HFFc6 (cell line): ENCODE measurements around the gene IL1RAPL1. TPM values are rescaled to one million over a fixed set of nuclear protein-coding genes. Genes with fewer than 3 reads are reported as not detected.
"Not testable (repeated sequence)": the region's sequence is repeated elsewhere in the genome, so short reads cannot be mapped to it uniquely, and the experiment has no call there.

Source experiments
- DNase-seq: peaks from one replicate; pipeline ENCODE4 v3.0.0-alpha.2; 2018
- H3K27ac Mint-ChIP-seq: 2 replicates; pipeline ENCODE4 v1.8.0; 2020; ENCODE audit warnings: mild to moderate bottlenecking, mixed read lengths
- H3K27me3 Mint-ChIP-seq: 2 replicates; pipeline ENCODE4 v1.8.0; 2021; ENCODE audit warnings: mild to moderate bottlenecking, moderate library complexity, mixed read lengths; ENCODE audit not compliant: insufficient read depth
- H3K36me3 Mint-ChIP-seq: 2 replicates; pipeline ENCODE4 v1.8.0; 2021; ENCODE audit warnings: low read depth, mixed read lengths
- H3K4me1 Mint-ChIP-seq: 2 replicates; pipeline ENCODE4 v1.8.0; 2020; ENCODE audit warnings: low read depth, mixed read lengths
- H3K4me3 Mint-ChIP-seq: 2 replicates; pipeline ENCODE4 v1.8.0; 2020; ENCODE audit warnings: mild to moderate bottlenecking, moderate library complexity, mixed read lengths
- H3K9me3 Mint-ChIP-seq: 2 replicates; pipeline ENCODE4 v1.8.0; 2020; ENCODE audit warnings: mild to moderate bottlenecking, mixed read lengths
- CTCF ChIP-seq: fragments of 200-600 bp; sonication (generic); IDR thresholded peaks from 2 replicates; pipeline ENCODE4 v1.5.0; 2021; ENCODE audit warnings: antibody characterized with exemption, mild to moderate bottlenecking
- total RNA-seq, 6 experiments: library from RNA; stranded (reverse); fragmentation: NEBNext Ultra II Directional; extraction: Animal tissue kit (Norgen Biotek cat#: 25700); gene quantifications; 2 replicates in 1 of 6; 3 replicates in 5 of 6; pipeline ENCODE4 v1.2.3, GENCODE V29; 2021

The IL1RAPL1 gene
- total RNA-seq, 6 experiments from 2014 or later = not detected

- peaks cover 9% of the 10 kb centered on the region; the same call in 1 of the 2 replicates for H3K4me1 Mint-ChIP-seq
- H3K27me3 Mint-ChIP-seq = no peaks in the 10 kb centered on the region
- H3K4me3 Mint-ChIP-seq = no peak overlapping the region
- H3K9me3 Mint-ChIP-seq = no peaks in the 10 kb centered on the region
- H3K36me3 Mint-ChIP-seq = no peaks in the 10 kb centered on the region
- no peak for TF ChIP-seq CTCF
- no peak overlapping the region for H3K27ac Mint-ChIP-seq
- DNase-seq = no peak
Observed at GRCh38 chrX:29297171-29297800, 710.0 kb downstream of the IL1RAPL1 start.

- Mint-ChIP-seq H3K27ac (no peak overlapping the region), H3K27me3 (no peaks in the 10 kb centered on the region), H3K36me3 (no peaks in the 10 kb centered on the region), H3K4me1 (peaks cover 9% of the 10 kb centered on the region; the same call in 1 of the 2 replicates), H3K9me3 (no peaks in the 10 kb centered on the region), H3K4me3 (no peak overlapping the region)
- TF ChIP-seq CTCF = no peak
- no peak for DNase-seq
Observed at GRCh38 chrX:29299684-29300083, 712.4 kb downstream of the IL1RAPL1 start.

- no peak for DNase-seq
- Mint-ChIP-seq H3K4me3 (no peak overlapping the region), H3K9me3 (no peaks in the 10 kb centered on the region), H3K4me1 (no peaks in the 10 kb centered on the region), H3K27me3 (no peaks in the 10 kb centered on the region), H3K27ac (no peak overlapping the region), H3K36me3 (no peaks in the 10 kb centered on the region)
- TF ChIP-seq CTCF = no peak
Observed at GRCh38 chrX:29308726-29309125, 721.5 kb downstream of the IL1RAPL1 start.

GRCh38 chrX:29315931-29316330, 728.7 kb downstream of the IL1RAPL1 start:
- Mint-ChIP-seq H3K4me3 (no peak overlapping the region), H3K36me3 (no peaks in the 10 kb centered on the region), H3K27me3 (no peaks in the 10 kb centered on the region), H3K27ac (no peak overlapping the region), H3K9me3 (no peaks in the 10 kb centered on the region), H3K4me1 (peaks cover 17% of the 10 kb centered on the region)
- no peak for TF ChIP-seq CTCF
- DNase-seq = no peak

GRCh38 chrX:29318012-29318411, 730.8 kb downstream of the IL1RAPL1 start:
- Mint-ChIP-seq H3K27ac (no peak overlapping the region), H3K4me3 (no peak overlapping the region), H3K9me3 (no peaks in the 10 kb centered on the region), H3K4me1 (peaks cover 17% of the 10 kb centered on the region), H3K27me3 (no peaks in the 10 kb centered on the region), H3K36me3 (no peaks in the 10 kb centered on the region)
- no peak for TF ChIP-seq CTCF
- no peak for DNase-seq

- not testable (repeated sequence) for H3K27me3 Mint-ChIP-seq, H3K36me3 Mint-ChIP-seq, H3K27ac Mint-ChIP-seq, H3K4me3 Mint-ChIP-seq, DNase-seq, H3K4me1 Mint-ChIP-seq, H3K9me3 Mint-ChIP-seq
Observed at GRCh38 chrX:29332429-29332828, 745.2 kb downstream of the IL1RAPL1 start.

- not testable (repeated sequence) for H3K9me3 Mint-ChIP-seq, H3K4me3 Mint-ChIP-seq, H3K27me3 Mint-ChIP-seq
Observed at GRCh38 chrX:29333091-29333490, 745.8 kb downstream of the IL1RAPL1 start.

More at GRCh38 chrX:29333091-29333490, 745.8 kb downstream of the IL1RAPL1 start:
- not testable (repeated sequence) for H3K4me1 Mint-ChIP-seq, DNase-seq, H3K36me3 Mint-ChIP-seq, H3K27ac Mint-ChIP-seq
